Mammary epithelial cell (primary cell): ENCODE measurements around the gene GNA12.

Source experiments
- EZH2 ChIP-seq: IDR thresholded peaks from 2 replicates; pipeline ENCODE4 v1.6.1; 2012; ENCODE audit warnings: low read length, inconsistent platforms, borderline replicate concordance
- TF ChIP-seq, protein P1 (sequence below), 2 donors: IDR thresholded peaks in 1 of 2; conservative IDR thresholded peaks in 1 of 2; 2 replicates each; pipeline ENCODE4 v1.5.1; 2011 to 2012; ENCODE audit warnings: inconsistent platforms in 2 of 2, low read length in 2 of 2, mild to moderate bottlenecking in 2 of 2, control low read depth in 1 of 2, low read depth in 1 of 2; ENCODE audit not compliant: insufficient read depth in 1 of 2; ENCODE audit errors: extremely low read depth in 1 of 2

DNA sequence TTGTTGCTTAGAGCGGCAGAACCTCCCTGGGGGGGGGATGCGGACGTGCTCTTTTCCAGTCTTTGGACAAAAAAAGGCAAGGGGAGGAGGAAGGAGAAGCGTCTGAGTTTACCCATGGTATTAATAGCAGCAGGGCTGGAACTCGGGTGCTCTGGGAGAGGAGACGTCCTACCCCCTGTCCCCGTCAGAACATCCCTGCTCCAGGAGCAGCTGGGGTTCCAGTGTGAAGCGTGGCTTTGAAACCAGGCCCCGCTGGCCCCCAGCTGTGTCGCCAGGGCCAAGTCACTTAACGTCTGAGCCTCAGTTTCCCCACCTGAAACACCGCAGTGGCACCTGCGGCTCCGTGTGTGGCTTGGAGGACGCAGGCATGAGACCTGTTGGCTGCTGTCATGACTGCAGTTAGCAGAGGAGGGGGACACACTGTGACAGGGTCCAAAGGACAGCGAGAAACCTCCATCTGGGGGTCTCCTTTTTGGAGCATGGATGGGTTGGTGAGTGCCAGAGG, 154.7 kb downstream of the GNA12 start:
- TF ChIP-seq, protein P1, sequence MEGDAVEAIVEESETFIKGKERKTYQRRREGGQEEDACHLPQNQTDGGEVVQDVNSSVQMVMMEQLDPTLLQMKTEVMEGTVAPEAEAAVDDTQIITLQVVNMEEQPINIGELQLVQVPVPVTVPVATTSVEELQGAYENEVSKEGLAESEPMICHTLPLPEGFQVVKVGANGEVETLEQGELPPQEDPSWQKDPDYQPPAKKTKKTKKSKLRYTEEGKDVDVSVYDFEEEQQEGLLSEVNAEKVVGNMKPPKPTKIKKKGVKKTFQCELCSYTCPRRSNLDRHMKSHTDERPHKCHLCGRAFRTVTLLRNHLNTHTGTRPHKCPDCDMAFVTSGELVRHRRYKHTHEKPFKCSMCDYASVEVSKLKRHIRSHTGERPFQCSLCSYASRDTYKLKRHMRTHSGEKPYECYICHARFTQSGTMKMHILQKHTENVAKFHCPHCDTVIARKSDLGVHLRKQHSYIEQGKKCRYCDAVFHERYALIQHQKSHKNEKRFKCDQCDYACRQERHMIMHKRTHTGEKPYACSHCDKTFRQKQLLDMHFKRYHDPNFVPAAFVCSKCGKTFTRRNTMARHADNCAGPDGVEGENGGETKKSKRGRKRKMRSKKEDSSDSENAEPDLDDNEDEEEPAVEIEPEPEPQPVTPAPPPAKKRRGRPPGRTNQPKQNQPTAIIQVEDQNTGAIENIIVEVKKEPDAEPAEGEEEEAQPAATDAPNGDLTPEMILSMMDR (conservative IDR thresholded peaks at IDR 0.05 in 1 of 2, IDR thresholded peaks at IDR 0.05 in 1 of 2; ENCODE audit: extremely low read depth in 1 of 2, insufficient read depth in 1 of 2, low read depth in 1 of 2, low read length in 2 of 2), result no peak
- TF ChIP-seq EZH2, result no peak
